ENCODE measurements around the gene ESR2. TPM values are rescaled to one million over a fixed set of nuclear protein-coding genes. Genes with fewer than 3 reads are reported as not detected.

Gene ESR2
- total RNA-seq, 1 donor: under 0.01 TPM

GRCh38 chr14:64247195-64247594 is 47.0 kb downstream of the ESR2 start:
- DNase-seq (ENCODE audit: low read depth): no peak
- no peak for TF ChIP-seq CTCF (IDR thresholded peaks at IDR 0.05; ENCODE audit: insufficient read depth, low read length)
- no peak overlapping the region for H3K4me3 ChIP-seq (ENCODE audit: low read depth, low read length)

GRCh38 chr14:64246688-64247087 is 47.5 kb downstream of the ESR2 start:
- no peak for DNase-seq (ENCODE audit: low read depth)
- TF ChIP-seq CTCF (IDR thresholded peaks at IDR 0.05; ENCODE audit: insufficient read depth, low read length): no peak
- no peak overlapping the region for H3K4me3 ChIP-seq (ENCODE audit: low read depth, low read length)

GRCh38 chr14:64245491-64245890 is 48.7 kb downstream of the ESR2 start:
- no peak for TF ChIP-seq CTCF (IDR thresholded peaks at IDR 0.05; ENCODE audit: insufficient read depth, low read length)
- no peak for DNase-seq (ENCODE audit: low read depth)
- H3K4me3 ChIP-seq (ENCODE audit: low read depth, low read length): no peak overlapping the region

- no peak overlapping the region for H3K4me3 ChIP-seq (ENCODE audit: low read depth, low read length)
- peak; percentile 53 for DNase-seq (ENCODE audit: low read depth)
- TF ChIP-seq CTCF (IDR thresholded peaks at IDR 0.05; ENCODE audit: insufficient read depth, low read length): no peak
Observed at GRCh38 chr14:64244279-64244678, 49.9 kb downstream of the ESR2 start.

GRCh38 chr14:64238631-64239030 is 55.5 kb downstream of the ESR2 start:
- no peak for TF ChIP-seq CTCF (IDR thresholded peaks at IDR 0.05; ENCODE audit: insufficient read depth, low read length)
- no peak overlapping the region for H3K4me3 ChIP-seq (ENCODE audit: low read depth, low read length)
- DNase-seq (ENCODE audit: low read depth): no peak

GRCh38 chr14:64238049-64238448 is 56.1 kb downstream of the ESR2 start:
- no peak for DNase-seq (ENCODE audit: low read depth)
- H3K4me3 ChIP-seq (ENCODE audit: low read depth, low read length): no peak overlapping the region
- TF ChIP-seq CTCF (IDR thresholded peaks at IDR 0.05; ENCODE audit: insufficient read depth, low read length): no peak

Data from fibroblast of the aortic adventitia (primary cell).